GM21529 (cell line): ENCODE data around the gene UBE2U.
"Not testable (repeated sequence)": the region's sequence is repeated elsewhere in the genome, so short reads cannot be mapped to it uniquely, and the experiment has no call there.

Experiments used
- ATAC-seq: cut with Tn5 transposase; IDR thresholded peaks from one replicate; pipeline ENCODE4 v1.9.1; 2021; ENCODE audit not compliant: unreplicated experiment

UBE2U gene

DNA sequence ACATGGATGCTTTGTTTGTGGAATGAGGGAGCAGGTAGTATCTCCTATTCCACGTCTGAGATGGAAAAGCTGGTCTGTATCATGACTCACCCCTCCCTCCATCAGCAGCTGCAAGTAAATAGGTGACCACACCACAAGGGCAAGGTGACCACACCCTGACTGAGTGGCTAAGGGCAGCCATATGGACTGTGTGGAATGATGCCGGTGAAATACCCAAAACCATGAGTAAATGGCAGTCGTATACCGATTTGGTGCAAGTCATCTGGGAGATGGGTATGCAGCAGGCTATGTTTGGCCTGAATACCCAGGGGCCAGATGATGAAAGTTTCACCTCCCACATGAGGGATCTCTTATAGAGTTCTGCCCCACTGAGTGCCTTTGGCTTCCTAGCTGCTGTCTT is 15.8 kb upstream of the UBE2U start:
- ATAC-seq: no peak

GRCh38 chr1:64192290-64192689 is 11.1 kb upstream of the UBE2U start:
- no peak for ATAC-seq

DNA sequence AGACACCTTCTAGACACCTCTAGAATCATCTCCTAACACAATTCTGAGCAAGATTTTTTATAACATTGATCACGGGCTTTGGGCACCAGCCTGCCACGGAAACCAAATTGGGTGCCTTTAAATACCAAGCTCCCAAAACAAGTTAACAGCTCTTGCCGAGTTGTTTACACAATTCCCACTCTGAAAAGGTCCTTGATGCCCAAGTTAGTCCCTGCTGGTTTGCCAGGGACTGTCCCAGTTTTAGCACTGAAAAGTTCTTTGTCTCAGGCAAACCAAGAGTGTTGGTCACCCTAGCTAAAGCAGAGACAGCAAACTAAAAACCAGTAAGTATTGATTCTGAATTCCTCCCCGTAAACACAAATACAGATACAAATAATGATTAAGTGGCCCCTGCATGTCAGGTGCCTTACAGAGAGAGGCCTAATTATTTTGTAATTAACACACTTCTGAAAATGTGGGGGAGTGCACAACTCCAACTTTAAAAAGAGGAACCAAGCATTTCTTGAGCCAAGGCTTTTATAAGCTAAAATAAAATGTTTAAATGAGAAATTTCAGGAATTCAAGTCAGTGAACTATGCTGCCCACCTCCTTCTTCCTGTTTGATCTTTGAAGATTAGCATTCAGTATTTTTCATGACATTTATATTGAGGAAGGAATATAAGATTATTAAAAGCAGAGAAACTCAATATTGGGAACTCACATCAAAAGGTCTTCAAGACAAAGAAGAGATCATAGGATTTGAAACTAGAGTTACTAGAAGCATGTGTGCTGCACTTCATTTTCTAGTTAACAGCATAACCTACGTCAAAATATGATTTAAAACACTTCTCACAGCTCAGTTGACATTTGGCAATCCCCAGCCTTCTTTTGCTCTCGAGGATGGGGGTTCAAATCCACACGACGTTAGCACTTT is 9.0 kb upstream of the UBE2U start:
- no peak for ATAC-seq

- ATAC-seq: no peak
Measured at GRCh38 chr1:64195081-64195395, 8.4 kb upstream of the UBE2U start.

GRCh38 chr1:64196074-64196870 is 7.2 kb upstream of the UBE2U start:
- no peak for ATAC-seq

DNA sequence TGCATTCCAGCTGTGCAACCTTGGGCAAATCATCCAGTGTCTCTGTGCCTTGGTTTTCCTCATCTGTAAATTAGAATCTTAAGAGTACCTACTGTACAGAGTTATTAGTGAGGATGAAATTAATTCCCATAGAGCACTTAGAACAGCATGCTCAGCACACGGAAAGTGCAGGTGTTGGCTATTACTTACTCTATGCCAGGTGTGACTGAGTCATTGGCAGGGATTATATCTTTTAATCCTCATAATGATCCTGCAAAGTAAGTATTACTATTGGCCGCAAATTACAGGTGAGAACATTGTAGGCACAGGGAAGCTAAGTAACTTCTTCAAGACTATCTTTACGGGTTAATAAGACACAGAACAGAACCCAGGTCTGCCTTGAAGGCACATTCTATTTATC is 6.3 kb upstream of the UBE2U start:
- ATAC-seq: no peak

- ATAC-seq: no peak
Measured at GRCh38 chr1:64199154-64199553, 4.3 kb upstream of the UBE2U start.

DNA sequence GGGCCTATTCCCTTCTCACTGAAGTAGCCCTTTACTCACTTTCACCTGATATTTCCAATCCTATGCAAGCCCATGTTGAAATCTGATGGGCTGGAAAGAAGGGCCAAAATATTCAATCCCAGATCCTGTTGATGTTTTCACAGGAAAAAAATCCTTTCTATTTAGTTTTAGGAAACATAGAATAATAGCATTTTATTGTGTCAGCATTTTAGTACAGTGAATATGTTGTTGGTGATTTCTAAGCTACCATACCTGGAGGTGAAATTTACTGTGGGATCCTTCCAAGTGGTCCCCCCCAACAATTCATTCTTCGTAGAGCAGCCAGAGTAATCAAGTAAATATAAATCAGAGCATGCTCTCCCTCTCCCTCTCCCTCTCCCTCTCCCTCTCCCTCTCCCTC is 3.4 kb upstream of the UBE2U start:
- ATAC-seq: no peak

- ATAC-seq: no peak
Measured at GRCh38 chr1:64209221-64209620, 5.8 kb downstream of the UBE2U start.

DNA sequence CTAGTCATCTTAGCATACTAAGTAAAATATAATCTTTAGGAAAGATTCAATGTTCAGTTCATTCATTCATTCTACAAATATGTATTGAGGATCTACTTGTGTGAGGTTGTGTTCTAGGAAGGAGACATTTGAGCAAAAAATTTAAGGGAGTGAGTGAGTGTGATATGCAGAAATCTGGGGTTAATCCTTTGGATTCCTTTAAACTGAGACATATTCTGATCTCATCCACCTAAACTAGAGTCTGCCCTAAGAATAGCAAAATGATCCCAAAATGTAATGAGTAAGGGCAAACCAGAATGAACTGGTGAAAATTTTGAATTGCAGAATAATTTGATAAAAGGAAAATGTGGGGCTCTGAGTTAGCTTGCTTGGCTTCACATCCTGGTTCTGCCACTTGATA is 8.6 kb downstream of the UBE2U start:
- no peak for ATAC-seq

- no peak for ATAC-seq
Measured at GRCh38 chr1:64215576-64215975, 12.2 kb downstream of the UBE2U start.

DNA sequence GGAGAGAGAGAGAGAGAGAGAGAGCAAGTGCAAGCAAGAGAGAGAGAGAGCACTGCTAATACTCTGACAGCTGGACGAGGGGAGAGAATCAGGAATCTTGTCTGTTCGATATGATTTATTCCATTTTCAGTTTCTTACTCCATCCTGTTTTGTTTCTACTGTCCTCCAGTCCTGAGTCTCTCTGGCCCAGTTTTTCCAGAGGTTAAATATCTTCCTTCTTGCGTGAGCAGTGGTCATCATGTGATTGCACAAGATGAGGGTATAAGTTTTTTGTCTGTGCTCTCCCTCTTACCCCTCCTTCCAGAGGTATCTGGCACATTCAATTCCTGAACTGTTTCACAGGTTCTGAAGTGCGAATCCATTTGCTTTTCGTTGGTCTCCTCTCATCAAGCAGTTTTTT is 16.8 kb downstream of the UBE2U start:
- ATAC-seq: no peak

DNA sequence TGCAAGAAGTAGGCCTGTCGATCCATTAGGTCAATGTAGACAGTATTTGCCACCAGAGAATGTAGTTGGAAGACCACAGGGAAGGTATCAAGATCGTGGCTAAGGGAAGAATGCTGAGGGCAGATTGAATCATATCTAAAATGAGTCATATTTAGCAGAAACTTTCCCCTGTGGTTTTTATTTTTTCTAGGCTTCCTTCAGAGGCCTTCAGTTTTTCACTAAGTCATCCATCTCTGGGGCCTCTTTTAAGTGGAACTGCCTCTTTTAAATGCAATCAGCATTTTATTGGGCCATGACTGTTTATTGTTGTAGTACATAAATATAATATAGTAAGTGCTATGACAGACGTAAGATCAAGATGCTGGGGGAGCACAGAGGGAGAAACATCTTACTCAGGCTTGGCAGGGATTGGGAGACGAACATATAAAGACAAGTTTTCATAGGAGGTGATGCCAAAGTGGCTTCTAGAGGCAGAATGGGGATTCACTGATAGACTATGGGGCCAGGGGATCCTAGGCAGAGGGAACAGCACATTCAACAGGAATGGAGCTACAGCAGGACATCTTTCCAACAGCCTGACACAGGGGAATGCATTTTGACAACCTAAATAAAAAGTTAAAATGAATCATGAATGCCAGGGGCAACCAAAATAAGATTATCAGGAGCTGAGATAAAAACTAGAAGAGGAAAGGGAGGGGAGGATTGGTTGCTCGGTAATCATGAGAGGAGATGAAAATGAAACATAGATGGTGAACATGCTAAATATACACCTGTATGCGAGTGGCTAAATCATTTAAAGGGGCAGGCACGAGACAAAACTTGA is 20.1 kb downstream of the UBE2U start:
- ATAC-seq: peak; percentile 70

DNA sequence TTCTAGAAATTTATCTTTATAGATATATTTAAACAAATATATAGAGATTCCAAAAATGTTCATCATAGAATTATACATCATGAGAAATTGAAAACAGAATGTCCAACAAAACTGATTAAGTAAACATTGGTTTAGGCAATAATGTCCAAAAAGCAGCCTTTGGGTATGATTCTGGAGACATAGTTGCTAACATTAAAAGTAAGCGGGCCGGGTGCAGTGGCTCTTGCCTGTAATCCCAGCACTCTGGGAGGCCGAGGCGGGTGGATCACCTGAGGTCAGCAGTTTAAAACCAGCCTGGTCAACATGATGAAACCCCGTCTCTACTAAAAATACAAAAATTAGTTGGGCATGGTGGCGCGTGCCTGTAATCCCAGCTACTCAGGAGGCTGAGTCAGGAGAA is 20.8 kb downstream of the UBE2U start:
- ATAC-seq: not testable (repeated sequence)

DNA sequence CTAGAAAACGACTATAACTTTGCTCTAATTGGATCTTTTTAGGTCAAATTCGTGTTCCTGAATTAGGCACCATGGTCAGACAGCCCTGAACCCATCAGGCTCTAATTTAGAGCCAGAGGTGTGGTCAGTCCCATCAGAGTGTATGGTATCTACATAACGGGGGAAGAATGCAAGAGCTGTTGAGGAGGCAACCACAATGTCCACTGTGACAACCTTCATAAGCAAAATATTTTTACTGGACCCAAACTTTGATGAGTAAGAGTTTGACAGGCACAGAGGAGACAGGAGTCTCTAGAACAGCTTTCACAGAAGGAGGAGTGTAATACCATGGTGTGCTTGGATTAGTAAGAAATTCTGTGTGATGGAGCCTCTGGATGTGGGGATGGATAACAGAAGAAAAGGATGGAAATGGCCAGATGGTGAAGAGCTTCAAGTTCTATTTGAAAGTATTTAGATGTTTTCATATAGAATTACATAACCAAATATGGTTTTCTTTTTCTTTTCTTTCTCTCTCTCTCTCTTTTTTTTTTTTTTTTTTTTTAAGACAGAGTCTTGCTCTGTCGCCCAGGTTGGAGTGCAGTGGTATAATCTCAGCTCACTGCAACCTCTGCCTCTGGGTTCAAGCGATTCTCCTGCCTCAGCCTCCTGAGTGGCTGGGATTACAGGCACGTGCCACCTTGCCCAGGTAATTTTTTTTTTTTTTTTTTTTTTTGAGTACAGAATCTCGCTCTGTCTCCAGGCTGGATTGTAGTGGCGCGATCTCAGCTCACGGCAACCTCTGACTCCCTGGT is 24.9 kb downstream of the UBE2U start:
- no peak for ATAC-seq

DNA sequence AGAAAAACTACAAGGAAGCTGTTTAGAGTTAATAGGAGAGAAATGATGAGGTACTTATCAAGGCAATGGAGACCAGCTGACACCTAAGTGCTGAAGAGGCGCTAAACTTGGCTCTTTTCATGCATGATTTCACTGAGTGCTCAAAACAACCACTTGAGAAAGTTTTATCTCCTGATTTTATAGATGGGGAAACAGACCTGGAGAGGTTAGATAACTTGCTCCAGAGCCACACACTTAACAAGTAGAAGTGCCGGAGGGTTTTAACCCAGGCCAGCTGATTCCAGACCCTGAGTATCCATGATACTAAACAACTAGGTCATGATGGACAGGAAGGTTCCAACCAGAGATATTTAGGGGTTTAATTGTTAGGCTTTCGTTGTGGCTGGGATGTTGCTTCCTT is 25.9 kb downstream of the UBE2U start:
- ATAC-seq: no peak

DNA sequence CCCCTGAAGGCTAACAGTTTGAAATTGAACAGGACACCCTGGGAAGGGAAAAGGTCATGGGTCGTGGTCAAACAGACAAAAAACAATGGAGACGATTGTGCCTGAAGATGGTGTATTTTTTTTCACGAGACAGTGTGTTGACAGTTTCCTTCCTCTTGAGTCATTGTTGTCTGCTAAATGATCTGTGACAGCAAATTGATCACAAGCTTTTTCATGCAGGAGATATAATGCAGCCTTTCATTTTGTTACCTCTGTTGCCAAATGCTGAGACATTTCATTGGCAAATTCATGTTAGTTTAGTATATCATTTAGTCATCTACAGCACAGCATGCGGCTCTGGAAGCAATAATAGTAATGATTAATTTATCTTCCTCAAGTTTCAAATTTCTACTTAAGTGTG is 27.7 kb downstream of the UBE2U start:
- no peak for ATAC-seq

DNA sequence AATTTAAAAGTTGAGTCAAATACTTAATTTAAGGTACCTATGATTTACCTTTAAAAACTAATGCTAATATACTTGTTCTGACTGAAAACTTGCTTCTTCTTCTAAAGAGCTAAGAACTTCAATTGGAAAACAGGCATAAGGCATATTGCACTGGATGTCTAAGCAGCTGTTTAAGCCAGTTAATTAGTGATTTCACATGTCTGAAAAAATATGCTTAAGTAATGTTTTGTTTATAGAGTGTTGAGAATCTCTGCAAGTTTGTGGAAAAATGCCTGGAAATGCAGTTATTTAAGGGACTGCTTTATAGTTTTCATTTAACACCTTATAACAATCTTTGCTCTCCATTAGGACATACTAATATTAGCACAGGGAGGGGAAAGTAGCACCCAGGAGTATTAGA is 28.2 kb downstream of the UBE2U start:
- no peak for ATAC-seq

GRCh38 chr1:64234714-64235113 is 31.3 kb downstream of the UBE2U start:
- no peak for ATAC-seq

- ATAC-seq: no peak
Measured at GRCh38 chr1:64235181-64235580, 31.8 kb downstream of the UBE2U start.

GRCh38 chr1:64235910-64236309 is 32.5 kb downstream of the UBE2U start:
- no peak for ATAC-seq
